ENCODE measurements around the gene CAMK4.

The CAMK4 gene

DNA sequence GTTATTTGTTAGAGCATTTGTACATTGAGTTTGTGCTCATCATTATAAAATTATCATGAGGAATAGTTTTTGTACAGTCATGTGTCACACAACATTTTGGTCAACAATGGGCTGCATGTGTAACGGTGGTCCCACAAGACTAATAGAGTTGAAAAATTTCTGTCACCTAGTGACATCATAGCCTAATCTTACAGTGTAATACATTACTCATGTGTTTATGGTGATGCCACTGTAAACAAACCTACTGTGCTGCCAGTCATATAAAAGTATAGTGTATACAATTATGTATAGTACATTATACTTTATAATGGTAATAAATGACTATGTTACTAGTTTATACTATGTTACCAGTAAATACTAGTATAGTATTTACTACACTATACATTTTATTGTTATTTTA, 3.0 kb upstream of the CAMK4 start:
- no peak for TF ChIP-seq CTCF (IDR thresholded peaks at IDR 0.05; ENCODE audit: low read depth, low read length)
- no peak for DNase-seq (ENCODE audit: low read depth, low spot score)
- H3K4me3 ChIP-seq (ENCODE audit: low read depth, low read length) = no peak overlapping the region
- in situ Hi-C loops (cut with HindIII; ENCODE audit: low sequenced_read_pairs) = no loop called here

- in situ Hi-C loops (cut with HindIII; ENCODE audit: low sequenced_read_pairs) = no loop called here
- H3K4me3 ChIP-seq (ENCODE audit: low read depth, low read length) = peak overlapping the region; percentile 62
- DNase-seq (ENCODE audit: low read depth, low spot score) = no peak
- TF ChIP-seq CTCF (IDR thresholded peaks at IDR 0.05; ENCODE audit: low read depth, low read length) = no peak
Measured at GRCh38 chr5:111223101-111223786, 940 bp upstream of the CAMK4 start.

GRCh38 chr5:111224561-111225345, 569 bp downstream of the CAMK4 start:
- no peak for TF ChIP-seq CTCF (IDR thresholded peaks at IDR 0.05; ENCODE audit: low read depth, low read length)
- no peak for DNase-seq (ENCODE audit: low read depth, low spot score)
- in situ Hi-C loops (cut with HindIII; ENCODE audit: low sequenced_read_pairs) = no loop called here

GRCh38 chr5:111225926-111226325, 1.7 kb downstream of the CAMK4 start:
- no peak for TF ChIP-seq CTCF (IDR thresholded peaks at IDR 0.05; ENCODE audit: low read depth, low read length)
- in situ Hi-C loops (cut with HindIII; ENCODE audit: low sequenced_read_pairs) = no loop called here
- DNase-seq (ENCODE audit: low read depth, low spot score) = no peak
- H3K4me3 ChIP-seq (ENCODE audit: low read depth, low read length) = no peak overlapping the region

More at GRCh38 chr5:111224561-111225345, 569 bp downstream of the CAMK4 start:
- peak overlapping the region; percentile 62 for H3K4me3 ChIP-seq (ENCODE audit: low read depth, low read length)

GRCh38 chr5:111226556-111226955, 2.4 kb downstream of the CAMK4 start:
- H3K4me3 ChIP-seq (ENCODE audit: low read depth, low read length) = no peak overlapping the region
- no peak for DNase-seq (ENCODE audit: low read depth, low spot score)
- TF ChIP-seq CTCF (IDR thresholded peaks at IDR 0.05; ENCODE audit: low read depth, low read length) = no peak
- in situ Hi-C loops (cut with HindIII; ENCODE audit: low sequenced_read_pairs) = no loop called here

DNA sequence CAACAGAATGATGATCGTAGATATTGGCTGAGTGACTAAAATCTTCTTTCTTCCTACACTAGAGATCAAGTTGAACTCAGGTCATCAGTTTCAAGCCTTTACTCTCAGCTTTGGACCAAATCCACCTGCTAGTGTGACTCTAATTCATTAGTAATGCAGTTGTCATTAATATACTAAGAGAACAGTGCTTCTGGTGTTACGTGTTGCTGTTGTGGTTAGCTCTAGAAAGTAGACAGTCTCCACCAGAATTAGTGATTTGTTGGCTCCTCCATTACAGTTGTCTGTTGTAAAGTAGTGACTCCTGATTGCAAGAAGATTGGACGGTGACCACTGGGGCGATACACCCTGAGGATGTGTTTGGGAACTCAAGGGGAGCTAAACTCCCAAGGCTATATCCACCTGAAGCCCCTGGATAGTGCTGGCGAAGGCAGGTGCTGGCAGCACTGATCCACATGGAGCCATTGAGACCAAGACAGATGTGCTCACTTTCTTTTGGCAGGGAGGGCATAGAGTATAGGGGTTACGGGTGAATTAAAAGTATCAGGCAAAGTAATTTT, 3.1 kb downstream of the CAMK4 start:
- TF ChIP-seq CTCF (IDR thresholded peaks at IDR 0.05; ENCODE audit: low read depth, low read length) = no peak
- in situ Hi-C loops (cut with HindIII; ENCODE audit: low sequenced_read_pairs) = no loop called here
- DNase-seq (ENCODE audit: low read depth, low spot score) = no peak
- H3K4me3 ChIP-seq (ENCODE audit: low read depth, low read length) = no peak overlapping the region
